HG02798 (cell line): ENCODE results near the gene ALDH4A1.
"Not testable (repeated sequence)": the region's sequence is repeated elsewhere in the genome, so short reads cannot be mapped to it uniquely, and the experiment has no call there.

Experiments
- ATAC-seq: cut with Tn5 transposase; IDR thresholded peaks from one replicate; pipeline ENCODE4 v1.9.1; 2021; ENCODE audit warnings: mild to moderate bottlenecking; ENCODE audit not compliant: unreplicated experiment, poor library complexity

The ALDH4A1 gene

GRCh38 chr1:18901147-18901951 is 1.0 kb downstream of the ALDH4A1 start:
- no peak for ATAC-seq

GRCh38 chr1:18900303-18900841 is 2.0 kb downstream of the ALDH4A1 start:
- ATAC-seq = no peak

- no peak for ATAC-seq
Measured at GRCh38 chr1:18899363-18900049, 2.8 kb downstream of the ALDH4A1 start.

- no peak for ATAC-seq
Measured at GRCh38 chr1:18898567-18898966, 3.8 kb downstream of the ALDH4A1 start.

GRCh38 chr1:18895317-18895716 is 7.0 kb downstream of the ALDH4A1 start:
- no peak for ATAC-seq

GRCh38 chr1:18893120-18893519 is 9.2 kb downstream of the ALDH4A1 start:
- no peak for ATAC-seq

- ATAC-seq = not testable (repeated sequence)
Measured at GRCh38 chr1:18891858-18892257, 10.5 kb downstream of the ALDH4A1 start.

- no peak for ATAC-seq
Measured at GRCh38 chr1:18891426-18891780, 11.0 kb downstream of the ALDH4A1 start.

GRCh38 chr1:18890706-18891425 is 11.5 kb downstream of the ALDH4A1 start:
- no peak for ATAC-seq

GRCh38 chr1:18886003-18886335 is 16.4 kb downstream of the ALDH4A1 start:
- ATAC-seq = no peak

- ATAC-seq = no peak
Measured at GRCh38 chr1:18885311-18886002, 16.9 kb downstream of the ALDH4A1 start.

- no peak for ATAC-seq
Measured at GRCh38 chr1:18884727-18885126, 17.6 kb downstream of the ALDH4A1 start.

GRCh38 chr1:18884419-18884717 is 18.0 kb downstream of the ALDH4A1 start:
- no peak for ATAC-seq

- ATAC-seq = no peak
Measured at GRCh38 chr1:18883636-18884418, 18.5 kb downstream of the ALDH4A1 start.

- no peak for ATAC-seq
Measured at GRCh38 chr1:18883079-18883478, 19.3 kb downstream of the ALDH4A1 start.

- ATAC-seq = no peak
Measured at GRCh38 chr1:18882486-18882885, 19.9 kb downstream of the ALDH4A1 start.

GRCh38 chr1:18881642-18882431 is 20.5 kb downstream of the ALDH4A1 start:
- no peak for ATAC-seq

- no peak for ATAC-seq
Measured at GRCh38 chr1:18881164-18881563, 21.2 kb downstream of the ALDH4A1 start.

GRCh38 chr1:18880585-18880984 is 21.8 kb downstream of the ALDH4A1 start:
- no peak for ATAC-seq
